Stomach (tissue), 4 donors: Measurements from ENCODE around the gene PKDCC.

Source experiments
- EP300 ChIP-seq: sonication (generic); formaldehyde crosslinking; IDR thresholded peaks from one replicate; pipeline ENCODE4 v1.6.1; 2017; ENCODE audit warnings: antibody characterized with exemption
- POLR2A ChIP-seq, 4 donors: fragments of 450-650 bp; IDR thresholded peaks; one replicate each; pipeline ENCODE4 v1.6.1; 2016; ENCODE audit warnings: antibody characterized with exemption in 4 of 4, control low read depth in 2 of 4, mild to moderate bottlenecking in 1 of 4, moderate library complexity in 1 of 4
- POLR2AphosphoS5 ChIP-seq, 3 donors: sonication (generic); formaldehyde crosslinking; IDR thresholded peaks; one replicate each; pipeline ENCODE4 v1.6.1; 2016; ENCODE audit warnings: antibody characterized with exemption in 3 of 3
- TF ChIP-seq, protein P1 (sequence below), 7 experiments: fragments of 450-650 bp in 4 of 7; fragments of 200-600 bp in 3 of 7; sonication (generic) in 3 of 7; IDR thresholded peaks; one replicate each; pipeline ENCODE4 v1.5.1; 2016 to 2019; ENCODE audit warnings: antibody characterized with exemption in 7 of 7, control low read depth in 2 of 7, mild to moderate bottlenecking in 1 of 7

DNA sequence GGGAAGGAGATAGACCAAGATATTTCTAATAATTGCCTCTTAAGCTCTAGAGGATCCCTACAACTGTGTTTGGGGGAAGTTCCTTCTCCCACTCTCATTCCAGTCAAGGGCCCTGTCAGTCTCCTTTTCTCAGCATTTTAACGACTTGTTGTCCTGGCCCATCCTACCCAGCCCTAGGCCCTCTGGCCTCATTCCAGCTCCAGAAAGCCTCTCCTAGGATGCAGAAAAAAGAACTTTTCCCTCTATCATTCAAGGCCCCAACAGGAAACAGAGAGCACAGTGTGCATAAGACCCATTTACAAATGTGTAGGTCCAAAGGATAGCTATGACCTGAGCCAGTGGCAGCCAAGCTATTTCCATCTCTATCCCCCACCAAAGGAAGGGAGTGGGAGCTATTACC lies 14.0 kb downstream of the PKDCC start:
- TF ChIP-seq, protein P1, sequence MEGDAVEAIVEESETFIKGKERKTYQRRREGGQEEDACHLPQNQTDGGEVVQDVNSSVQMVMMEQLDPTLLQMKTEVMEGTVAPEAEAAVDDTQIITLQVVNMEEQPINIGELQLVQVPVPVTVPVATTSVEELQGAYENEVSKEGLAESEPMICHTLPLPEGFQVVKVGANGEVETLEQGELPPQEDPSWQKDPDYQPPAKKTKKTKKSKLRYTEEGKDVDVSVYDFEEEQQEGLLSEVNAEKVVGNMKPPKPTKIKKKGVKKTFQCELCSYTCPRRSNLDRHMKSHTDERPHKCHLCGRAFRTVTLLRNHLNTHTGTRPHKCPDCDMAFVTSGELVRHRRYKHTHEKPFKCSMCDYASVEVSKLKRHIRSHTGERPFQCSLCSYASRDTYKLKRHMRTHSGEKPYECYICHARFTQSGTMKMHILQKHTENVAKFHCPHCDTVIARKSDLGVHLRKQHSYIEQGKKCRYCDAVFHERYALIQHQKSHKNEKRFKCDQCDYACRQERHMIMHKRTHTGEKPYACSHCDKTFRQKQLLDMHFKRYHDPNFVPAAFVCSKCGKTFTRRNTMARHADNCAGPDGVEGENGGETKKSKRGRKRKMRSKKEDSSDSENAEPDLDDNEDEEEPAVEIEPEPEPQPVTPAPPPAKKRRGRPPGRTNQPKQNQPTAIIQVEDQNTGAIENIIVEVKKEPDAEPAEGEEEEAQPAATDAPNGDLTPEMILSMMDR (IDR thresholded peaks at IDR 0.05): no peak
- TF ChIP-seq POLR2AphosphoS5 (IDR thresholded peaks at IDR 0.05): no peak
- TF ChIP-seq EP300: no peak
- no peak for TF ChIP-seq POLR2A (IDR thresholded peaks at IDR 0.05)
